Activated CD4-positive, alpha-beta T cell treated with anti-CD3 and anti-CD28 coated beads, Interleukin-2, amount 50 U/mL, for 24 hours (primary cell): Measurements from ENCODE around the gene MB.
A peak's percentile ranks its signal among the peaks of the same experiment; 100 is the strongest.
"Not testable (repeated sequence)": the region's sequence is repeated elsewhere in the genome, so short reads cannot be mapped to it uniquely, and the experiment has no call there.

Experiments
- DNase-seq, 2 donors: peaks; one replicate each; pipeline ENCODE4 v3.0.0-alpha.2; 2020; ENCODE audit warnings: low read depth in 1 of 2, low spot score in 1 of 2

MB gene

GRCh38 chr22:35617137-35617755 lies at the start of gene MB:
MB (minus strand) TSS chr22:35617329; CDS start chr22:35617257, 72 bp downstream.
- DNase-seq: no peak

GRCh38 chr22:35666699-35667098 lies 49.6 kb upstream of the MB start:
- not testable (repeated sequence) for DNase-seq

- no peak for DNase-seq
These were observed 47.9 kb upstream of the MB start for GRCh38 chr22:35664955-35665587.

- DNase-seq: no peak
These were observed 46.2 kb upstream of the MB start for GRCh38 chr22:35663371-35663770.

GRCh38 chr22:35662914-35663313 lies 45.8 kb upstream of the MB start:
- no peak for DNase-seq

- no peak for DNase-seq
These were observed 44.3 kb upstream of the MB start for GRCh38 chr22:35661464-35661863.

GRCh38 chr22:35660291-35661127 lies 43.4 kb upstream of the MB start:
- DNase-seq: peak in 1 of 2 donors; percentile 45

DNA sequence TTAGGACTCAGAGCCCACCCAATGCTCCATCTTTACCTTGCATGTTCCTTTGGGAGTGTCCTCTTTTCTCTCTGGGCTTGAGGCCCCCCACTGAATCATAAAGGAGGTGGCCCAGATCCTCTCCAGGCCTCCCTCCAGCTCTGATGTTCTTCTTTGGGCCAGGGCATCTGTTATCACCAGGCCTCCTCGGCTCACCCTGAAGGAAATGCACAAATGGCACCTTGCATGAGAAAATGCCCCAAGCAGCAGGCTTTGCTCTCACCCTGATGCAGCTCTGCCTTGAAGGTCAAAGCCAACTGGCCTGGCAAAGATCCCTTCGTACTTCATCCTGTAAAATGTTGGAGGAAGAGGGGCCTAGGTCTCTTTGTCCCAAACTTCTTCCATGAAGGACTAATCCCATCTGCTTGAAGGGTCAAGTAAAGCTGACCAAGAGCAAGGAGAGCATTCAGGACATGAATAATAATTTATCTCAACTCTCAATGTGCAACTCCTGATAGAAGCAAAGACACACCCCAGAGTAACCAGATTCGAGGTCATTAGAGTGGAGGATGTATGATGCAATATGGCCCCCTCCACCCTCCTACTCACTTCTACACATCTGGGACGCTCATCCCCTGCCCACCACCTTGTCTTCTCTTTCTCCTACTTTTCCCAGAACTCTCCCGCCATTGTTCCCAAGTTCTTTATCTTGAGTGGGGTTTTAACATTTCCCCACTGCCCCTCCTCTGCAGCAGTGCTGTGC lies 40.6 kb upstream of the MB start:
- no peak for DNase-seq

DNA sequence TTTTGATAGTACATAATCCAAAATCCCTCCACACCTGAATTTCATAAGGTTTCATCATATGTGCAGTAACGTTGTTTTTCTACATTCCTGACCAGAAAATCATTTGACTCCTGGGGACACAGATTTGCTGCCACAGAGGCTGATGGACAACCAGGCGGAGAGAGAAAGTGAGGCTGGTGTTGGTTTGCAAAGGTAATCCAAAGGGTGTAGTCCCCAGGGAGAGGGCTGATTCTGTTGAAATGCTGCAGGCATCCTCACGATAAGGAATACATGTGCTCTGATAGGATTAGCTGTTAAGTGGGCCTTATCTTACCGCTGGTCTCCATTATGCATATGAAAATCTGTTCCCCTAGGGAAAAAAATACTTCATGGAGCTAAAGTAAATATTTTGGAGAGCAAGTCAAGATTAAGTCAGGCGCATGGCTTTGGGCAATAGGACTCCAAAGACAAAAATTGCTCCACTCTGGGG lies 39.2 kb upstream of the MB start:
- DNase-seq: no peak

DNA sequence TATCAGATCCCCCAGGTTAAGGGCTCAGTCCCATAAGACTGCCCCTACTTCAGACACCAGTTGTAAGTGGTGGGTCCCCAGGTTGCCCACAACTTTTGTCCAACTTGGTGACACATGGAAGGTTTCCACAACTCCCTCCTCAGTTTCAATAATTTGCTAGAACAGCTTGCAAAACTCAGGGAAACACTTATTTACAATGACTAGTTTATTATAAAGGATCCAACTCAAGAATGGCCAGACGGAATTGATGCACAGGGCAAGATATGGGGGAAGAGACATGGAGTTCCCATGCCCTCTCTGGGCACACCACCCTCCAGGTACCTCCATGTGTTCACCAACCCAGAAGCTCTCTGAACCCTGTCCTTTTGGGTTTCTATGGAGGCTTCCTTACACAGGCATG lies 36.7 kb upstream of the MB start:
- DNase-seq: no peak

DNA sequence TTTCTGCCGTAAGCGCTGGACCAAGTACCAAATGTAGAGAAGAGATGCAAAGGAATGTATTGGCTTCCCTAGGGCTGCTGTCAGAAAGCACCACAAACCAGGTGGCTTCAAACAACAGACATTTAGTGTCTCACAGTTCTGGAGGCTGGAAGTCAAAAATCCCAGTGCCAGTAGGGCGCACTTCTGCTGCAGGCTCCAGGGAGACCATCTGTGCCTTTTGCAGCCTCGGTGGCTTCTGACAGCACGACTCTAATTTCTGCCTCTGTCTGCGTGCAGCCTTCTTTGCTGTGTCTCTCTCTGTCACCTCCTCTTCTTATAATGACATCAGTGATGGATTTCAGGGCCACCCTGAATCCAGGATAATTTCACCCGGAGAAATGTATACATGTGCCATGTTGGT lies 34.0 kb upstream of the MB start:
- DNase-seq: no peak

DNA sequence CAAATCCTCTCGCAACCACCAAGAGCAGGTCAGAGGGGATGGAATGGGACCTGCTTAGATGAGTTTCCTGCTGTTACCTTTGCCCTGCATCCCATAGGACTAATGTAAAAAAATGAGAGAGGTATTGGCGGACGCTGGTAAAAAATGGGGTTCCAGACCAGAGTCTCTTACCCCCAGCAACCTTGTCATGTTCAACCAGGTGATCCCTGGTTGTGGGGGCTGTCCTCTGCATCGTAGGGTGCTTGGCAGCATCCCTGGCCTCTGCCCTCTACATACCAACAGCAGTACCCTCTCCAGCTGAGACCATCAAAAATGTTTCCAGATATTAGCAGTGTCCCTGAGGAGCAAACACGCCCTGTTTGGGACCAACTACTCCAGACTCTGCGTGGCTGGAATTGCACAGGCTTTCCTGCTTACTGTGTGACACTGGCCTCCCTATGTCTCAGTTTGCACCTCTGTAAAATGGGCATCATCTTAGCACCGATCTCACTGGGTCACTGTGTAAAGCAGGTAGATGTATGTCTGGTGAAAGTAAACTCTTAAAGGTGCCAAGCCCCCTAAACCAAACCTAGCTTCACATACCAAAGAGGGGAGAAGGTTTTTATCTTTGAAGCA lies 32.6 kb upstream of the MB start:
- DNase-seq: no peak

- no peak for DNase-seq
These were observed 32.0 kb upstream of the MB start for GRCh38 chr22:35649026-35649553.

DNA sequence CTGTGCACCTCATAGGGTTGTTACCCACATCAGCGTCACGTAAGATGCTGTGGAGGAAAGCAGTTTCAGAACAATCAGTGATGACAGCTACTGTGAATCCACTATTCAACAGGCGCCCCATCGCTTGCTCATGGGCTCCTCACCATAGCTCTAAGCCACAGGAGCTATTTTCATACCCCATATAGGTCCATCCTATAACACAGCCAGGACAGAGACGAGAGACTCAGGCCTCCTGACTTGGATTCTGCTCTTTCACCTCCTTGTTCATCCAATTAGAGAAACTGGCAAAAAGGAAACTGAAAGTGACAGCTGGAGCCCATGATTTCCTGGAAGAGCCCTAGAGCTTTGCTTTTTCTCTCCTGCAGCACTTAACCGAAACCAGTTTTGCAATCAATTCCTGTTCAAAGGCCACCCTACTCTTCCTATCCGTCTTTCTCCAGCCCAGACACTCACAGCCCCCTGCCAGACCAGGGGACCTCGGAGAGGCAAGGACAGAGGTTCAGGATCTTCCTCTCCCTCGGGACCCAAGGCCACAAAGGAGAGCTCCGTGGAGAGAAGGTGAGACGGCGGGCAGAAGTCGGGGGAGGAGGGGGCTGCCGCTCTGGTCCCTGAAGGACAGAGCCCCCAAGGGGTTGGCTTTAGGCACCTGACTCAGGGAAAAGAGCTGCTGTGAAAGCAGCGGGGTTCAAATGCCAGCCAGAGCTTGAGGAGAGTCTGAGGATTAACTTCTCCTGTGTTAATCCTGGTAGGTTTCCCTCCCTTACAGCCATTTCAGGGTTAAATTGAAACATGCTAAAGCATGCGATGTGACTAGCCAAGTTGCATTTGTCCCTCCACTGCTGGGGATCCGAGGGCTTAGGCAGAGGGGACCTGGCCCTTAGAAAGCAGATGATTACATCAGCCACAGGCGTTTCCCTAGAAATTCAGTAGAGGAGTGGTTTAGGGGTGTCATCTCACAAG lies 31.2 kb upstream of the MB start, which contains the start of gene APOL6:
APOL6 (plus strand) TSS at position 381 of the 960 bp plus-strand sequence. CDS start 7,980 bp downstream, outside the sequence.
- peak; percentile 47 to 63 for DNase-seq

DNA sequence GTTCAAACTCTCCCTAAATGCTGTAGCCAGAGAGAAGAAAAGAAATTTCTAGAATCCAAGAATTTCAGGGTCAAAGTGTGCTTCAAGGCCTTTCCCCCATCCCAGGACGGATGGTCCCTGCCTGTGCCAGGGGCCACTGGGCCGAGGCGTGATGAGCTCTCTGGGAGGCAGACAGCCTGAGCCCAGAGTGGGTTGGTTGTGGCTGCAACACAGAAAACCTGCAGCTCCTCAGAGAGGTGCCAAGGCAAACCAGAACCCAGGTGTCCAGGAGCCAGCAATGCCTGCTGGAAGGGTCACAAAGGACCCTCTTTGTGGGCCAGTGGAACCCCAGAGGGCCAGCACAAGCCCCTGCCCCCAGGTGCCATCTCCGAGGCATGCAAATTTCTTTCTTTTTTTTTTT lies 28.5 kb upstream of the MB start:
- DNase-seq: no peak

DNA sequence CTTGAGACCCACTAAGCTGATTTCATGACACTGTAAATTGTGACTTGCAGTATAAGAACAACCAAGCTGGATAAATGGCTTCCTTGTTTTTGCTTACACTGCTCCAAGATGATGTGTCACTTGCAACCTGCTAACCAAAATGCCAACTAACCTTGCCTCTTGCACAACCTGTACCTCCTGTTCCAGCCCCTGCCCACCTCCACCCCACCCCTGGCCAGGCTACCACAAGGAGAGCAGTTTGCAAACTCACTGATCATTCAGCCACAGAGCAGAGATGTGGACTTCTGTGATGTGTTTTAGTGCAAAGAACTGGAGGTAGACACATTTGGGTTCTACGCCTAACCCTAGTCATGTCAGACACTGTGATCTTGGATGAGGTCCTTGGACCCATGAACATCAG lies 26.9 kb upstream of the MB start:
- no peak for DNase-seq

- DNase-seq: no peak
These were observed 25.2 kb upstream of the MB start for GRCh38 chr22:35642305-35642741.

DNA sequence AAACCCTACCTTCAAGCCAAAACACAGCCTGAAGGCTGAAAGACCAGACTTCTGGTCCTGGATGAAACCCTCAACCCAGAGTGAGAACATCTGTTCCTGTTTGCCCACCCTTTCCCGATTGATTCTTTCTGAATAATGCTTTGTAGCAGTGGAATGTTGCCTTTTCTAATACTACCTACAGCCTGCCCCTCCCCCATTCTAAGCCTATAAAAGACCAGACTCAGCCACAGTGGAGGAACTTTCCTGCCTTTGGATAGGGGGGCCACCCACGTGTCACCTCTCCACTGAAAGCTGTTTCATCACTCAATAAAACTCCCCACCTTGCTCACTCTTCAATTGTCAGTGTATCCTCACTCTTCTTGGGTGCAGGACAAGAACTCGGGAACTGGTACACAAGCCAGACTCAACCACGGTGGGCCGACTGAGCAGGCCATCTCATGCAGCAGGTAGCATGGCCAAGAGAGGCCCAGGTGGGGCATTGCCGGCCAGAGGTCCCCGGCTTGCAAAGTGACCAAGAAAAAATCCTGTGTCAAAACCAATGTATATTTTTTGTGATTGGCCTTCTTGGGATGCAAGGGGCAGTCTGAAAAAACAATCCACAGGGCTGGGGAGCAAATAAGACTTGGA lies 24.5 kb upstream of the MB start:
- DNase-seq: no peak

GRCh38 chr22:35638410-35638809 lies 21.3 kb upstream of the MB start:
- DNase-seq: no peak
